ENCODE data around the gene KLHL18. TPM values are rescaled to one million over a fixed set of nuclear protein-coding genes. Genes with fewer than 3 reads are reported as not detected.

Gene KLHL18
- polyA plus RNA-seq, 2 of the 4 experiments (the other 2 are of a cell fraction) = 14.3 to 20.7 TPM

GRCh38 chr3:47310391-47310790 lies 27.6 kb downstream of the KLHL18 start:
- Histone ChIP-seq H3K27ac (no peak overlapping the region), H3K4me1 (no peaks in the 10 kb centered on the region), H3K4me3 (no peak overlapping the region), H3K9me3 (no peaks in the 10 kb centered on the region), H3K4me2 (no peak overlapping the region)
- no peak for ATAC-seq
- ChIA-PET POLR2A (no interaction called here), CTCF (interaction anchor here (1.2 to 6.8 kb wide), 3 partner anchors 13 to 17 kb away, joined by 3 to 38 read pairs (median 6); no protein-coding TSS in a partner anchor)
- TF ChIP-seq EHF (CRISPR knock-in tag; IDR thresholded peaks at IDR 0.05) = no peak
- no peak for TF ChIP-seq BCL3 (IDR thresholded peaks at IDR 0.05)
- no peak for TF ChIP-seq CTCF (IDR thresholded peaks at IDR 0.05)
- TF ChIP-seq NPAS2 (CRISPR knock-in tag; IDR thresholded peaks at IDR 0.05; ENCODE audit: borderline replicate concordance) = no peak
- no peak for TF ChIP-seq FOSB (CRISPR knock-in tag; IDR thresholded peaks at IDR 0.05)
- TF ChIP-seq EHMT2 (IDR thresholded peaks at IDR 0.05; ENCODE audit: low read depth) = no peak
- TF ChIP-seq HMGXB4 (CRISPR knock-in tag; IDR thresholded peaks at IDR 0.05; ENCODE audit: borderline replicate concordance) = no peak
- TF ChIP-seq POLR2A (IDR thresholded peaks at IDR 0.05; ENCODE audit: low read length) = no peak
- DNase-seq (ENCODE audit: low read depth in 1 of 2, low spot score in 1 of 2) = no peak
- no peak for FAIRE-seq
- 90% methylated on average over 4 of the region's 4 CpGs for WGBS (ENCODE audit: missing lambda C conversion rate)

- H3K4me3 ChIP-seq = no peak overlapping the region
- H3K4me2 ChIP-seq = no peak overlapping the region
- POLR2A ChIA-PET = interaction anchor here (0.6 kb wide), 1 partner anchor 10 kb away, joined by 3 read pairs; no protein-coding TSS in a partner anchor
- ATAC-seq = no peak
- H3K9me3 ChIP-seq = no peaks in the 10 kb centered on the region
- WGBS (ENCODE audit: missing lambda C conversion rate) = 94% methylated on average over 1 of the region's 1 CpG
- no peak for DNase-seq (ENCODE audit: low read depth in 1 of 2, low spot score in 1 of 2)
- FAIRE-seq = no peak
- CTCF ChIA-PET = interaction anchor here (0.7 to 6.8 kb wide), 4 partner anchors 10 to 130 kb away, joined by 3 to 38 read pairs (median 4); no protein-coding TSS in a partner anchor
- TF ChIP-seq CHD2 (IDR thresholded peaks at IDR 0.05; ENCODE audit: low read length, partially characterized antibody) (no peak), FOSB (CRISPR knock-in tag; IDR thresholded peaks at IDR 0.05) (no peak), MAX (IDR thresholded peaks at IDR 0.05) (no peak), FOSL2 (IDR thresholded peaks at IDR 0.05) (no peak), FOSL2 (CRISPR knock-in tag; IDR thresholded peaks at IDR 0.05) (no peak), USF2 (IDR thresholded peaks at IDR 0.05) (no peak), PBX3 (IDR thresholded peaks at IDR 0.05) (no peak), REST (IDR thresholded peaks at IDR 0.05) (no peak), HEYL (CRISPR knock-in tag; IDR thresholded peaks at IDR 0.05) (no peak), ZFP36 (IDR thresholded peaks at IDR 0.05; ENCODE audit: borderline replicate concordance, partially characterized antibody) (no peak), KDM1A (IDR thresholded peaks at IDR 0.05; ENCODE audit: low read depth) (no peak), ZC3H11A (IDR thresholded peaks at IDR 0.05) (no peak), ZNF302 (CRISPR knock-in tag; IDR thresholded peaks at IDR 0.05) (no peak), NPAS2 (CRISPR knock-in tag; IDR thresholded peaks at IDR 0.05; ENCODE audit: borderline replicate concordance) (no peak), CEBPB (IDR thresholded peaks at IDR 0.05) (no peak), NFE2L2 (conservative IDR thresholded peaks at IDR 0.05; ENCODE audit: low read length) (no peak), MYC (IDR thresholded peaks at IDR 0.05; ENCODE audit: borderline replicate concordance, low read length) (no peak)
- no peaks in the 10 kb centered on the region for H3K4me1 ChIP-seq
- H3K27ac ChIP-seq = no peak overlapping the region
These were observed 30.8 kb downstream of the KLHL18 start for GRCh38 chr3:47313341-47314055.

Data from A549 (cell line).